Measurements from ENCODE around the gene HHAT. TPM values are rescaled to one million over a fixed set of nuclear protein-coding genes. Genes with fewer than 3 reads are reported as not detected.

Gene HHAT
- total and polyA plus RNA-seq, 9 of the 15 experiments (the other 6 are each of a cell fraction or from before 2014, with no cell fraction given): 0.07 to 0.16 (median 0.13) TPM; not detected in 1

GRCh38 chr1:210362526-210362925 lies 33.8 kb downstream of the HHAT start:
- Histone ChIP-seq H3K36me3 (ENCODE audit: control insufficient read depth, insufficient read depth, low read length) (no peaks in the 10 kb centered on the region), H3K4me1 (replicated peaks in 1 of 2; ENCODE audit: control insufficient read depth in 2 of 2, insufficient read depth in 2 of 2, low read length in 2 of 2) (no peaks in the 10 kb centered on the region), H3K4me2 (ENCODE audit: insufficient read depth, low read length) (no peak overlapping the region), H3K79me2 (ENCODE audit: control insufficient read depth, insufficient read depth, low read length) (no peaks in the 10 kb centered on the region), H3K9me3 (replicated peaks; ENCODE audit: control insufficient read depth, insufficient read depth, low read depth, low read length) (no peaks in the 10 kb centered on the region), H3K9me1 (ENCODE audit: control insufficient read depth, insufficient read depth, low read length) (no peaks in the 10 kb centered on the region), H2AFZ (ENCODE audit: low read depth, low read length) (no peak overlapping the region), H3K27me3 (ENCODE audit: control insufficient read depth in 2 of 2, insufficient read depth in 2 of 2, low read length in 2 of 2) (peaks cover 0 to 4% of the 10 kb centered on the region in 2 experiments; a peak in 1 of 5 replicates), H3K27ac (ENCODE audit: extremely low read depth, low read depth, low read length) (no peak overlapping the region), H3K4me3 (no peak overlapping the region), H3K9ac (ENCODE audit: insufficient read depth in 1 of 2, low read depth in 2 of 2, low read length in 2 of 2) (no peak overlapping the region), H4K20me1 (replicated peaks; ENCODE audit: control insufficient read depth, insufficient read depth, low read length) (no peaks in the 10 kb centered on the region; the same call in 1 of the 2 replicates)
- CTCF ChIA-PET (ENCODE audit: low intra/inter-chr PET ratio): interaction anchor here (0.5 kb wide), 1 partner anchor 36 kb away, joined by 3 read pairs; no protein-coding TSS in a partner anchor
- POLR2A ChIA-PET: interaction anchor here (0.7 kb wide), 1 partner anchor 11 kb away, joined by 3 read pairs; no protein-coding TSS in a partner anchor
- FAIRE-seq (no peak), DNase-seq (ENCODE audit: extremely low read depth in 1 of 4, low spot score in 3 of 4) (no peak), ATAC-seq (no peak)
- TF ChIP-seq BRD4 (IDR thresholded peaks at IDR 0.05): no peak
- TF ChIP-seq ELF2 (CRISPR knock-in tag; IDR thresholded peaks at IDR 0.05): no peak
- no peak for TF ChIP-seq ZNF217 (CRISPR knock-in tag; IDR thresholded peaks at IDR 0.05)
- no peak for TF ChIP-seq CREB3L1 (IDR thresholded peaks at IDR 0.05; ENCODE audit: borderline replicate concordance, low read depth)
- TF ChIP-seq KLF16 (IDR thresholded peaks at IDR 0.05): no peak
- no peak for TF ChIP-seq CHD1 (IDR thresholded peaks at IDR 0.05; ENCODE audit: low read length)
- TF ChIP-seq ZNF436 (CRISPR knock-in tag; IDR thresholded peaks at IDR 0.05): no peak
- no peak for TF ChIP-seq ZBTB26 (CRISPR knock-in tag; IDR thresholded peaks at IDR 0.05)
- no peak for TF ChIP-seq ADNP (tag; IDR thresholded peaks at IDR 0.05)
- no peak for TF ChIP-seq ZBTB8A (IDR thresholded peaks at IDR 0.05; ENCODE audit: partially characterized antibody)
- TF ChIP-seq ZNF41 (CRISPR knock-in tag; conservative IDR thresholded peaks at IDR 0.05): no peak
- no peak for TF ChIP-seq EGR1 (conservative IDR thresholded peaks at IDR 0.05)
- no peak for TF ChIP-seq EZH2 (IDR thresholded peaks at IDR 0.05; ENCODE audit: borderline replicate concordance, low read depth, low read length)
- in situ Hi-C loops (cut with MboI): no loop called here
- BruUV-seq (replicated peaks): no TSS peak
- WGBS (ENCODE audit: insufficient coverage, low coverage, missing lambda C conversion rate): 0% methylated on average over 4 of the region's 4 CpGs
- intact Hi-C loops (cut with micrococcal nuclease): no loop called here
